ENCODE measurements around the gene CAMLG. TPM values are rescaled to one million over a fixed set of nuclear protein-coding genes. Genes with fewer than 3 reads are reported as not detected.

CAMLG gene
- polyA plus RNA-seq, 1 donor (not counting 4 experiments of a cell fraction or from before 2014, with no cell fraction given), result 19.9 TPM

GRCh38 chr5:134791580-134791979 is 53.2 kb downstream of the CAMLG start:
- peaks cover 14 to 17% of the 10 kb centered on the region in 2 experiments for H3K36me3 ChIP-seq (ENCODE audit: control insufficient read depth in 2 of 2, extremely low read depth in 1 of 2, insufficient read depth in 2 of 2, low read length in 2 of 2)
- no peak for FAIRE-seq
- dilution Hi-C loops (cut with MboI; ENCODE audit: extremely low pct_ligation_motif_present, low sequenced_read_pairs), result no loop called here

DNA sequence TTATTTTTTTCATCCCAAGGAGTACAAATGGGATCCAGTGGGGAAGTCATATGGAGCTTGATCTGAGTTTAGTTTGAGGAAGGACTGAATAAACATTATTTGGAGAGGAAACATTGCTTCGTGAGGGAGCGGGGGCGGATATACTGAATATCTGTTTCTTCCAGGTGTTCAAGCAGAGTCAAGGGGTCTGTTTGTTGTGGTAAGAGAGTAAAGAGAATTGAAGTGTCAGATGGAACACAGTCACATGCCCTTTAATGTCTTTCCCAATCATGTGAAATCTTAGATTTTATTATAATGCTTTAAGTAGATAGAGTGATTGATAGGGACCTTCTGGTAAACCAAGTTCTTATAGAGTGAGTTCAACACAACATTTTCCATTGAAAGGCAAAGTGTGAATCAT is 53.9 kb downstream of the CAMLG start:
- Histone ChIP-seq H3K4me3 (ENCODE audit: control insufficient read depth in 2 of 3, extremely low read depth in 1 of 3, insufficient read depth in 2 of 3, low read depth in 1 of 3, low read length in 3 of 3) (no peak overlapping the region), H3K9ac (ENCODE audit: control insufficient read depth, extremely low read depth, insufficient read depth, low read length) (no peak overlapping the region), H3K27me3 (ENCODE audit: control insufficient read depth, extremely low read depth, insufficient read depth, low read length) (no peaks in the 10 kb centered on the region), H3K79me2 (ENCODE audit: control insufficient read depth, insufficient read depth, low read length) (no peaks in the 10 kb centered on the region), H3K4me2 (ENCODE audit: control insufficient read depth, extremely low read depth, insufficient read depth, low read depth, low read length) (no peak overlapping the region), H3K27ac (ENCODE audit: control insufficient read depth, insufficient read depth, low read length) (no peak overlapping the region), H3K9me1 (ENCODE audit: control insufficient read depth, extremely low read depth, insufficient read depth, low read length) (no peaks in the 10 kb centered on the region), H2AFZ (ENCODE audit: control insufficient read depth, low read length) (no peak overlapping the region), H4K20me1 (ENCODE audit: control insufficient read depth, extremely low read depth, insufficient read depth, low read length) (no peaks in the 10 kb centered on the region), H3K36me3 (ENCODE audit: control insufficient read depth in 2 of 2, extremely low read depth in 1 of 2, insufficient read depth in 2 of 2, low read length in 2 of 2) (peaks cover 9 to 16% of the 10 kb centered on the region in 2 experiments), H3K9me3 (ENCODE audit: control insufficient read depth, low read depth, low read length) (no peaks in the 10 kb centered on the region), H3K4me1 (ENCODE audit: control insufficient read depth, extremely low read depth, insufficient read depth, low read length) (no peaks in the 10 kb centered on the region)
- TF ChIP-seq EZH2 (IDR thresholded peaks at IDR 0.05; ENCODE audit: low read length), result no peak
- TF ChIP-seq CTCF (optimal IDR thresholded peaks at IDR 0.05 in 1 of 3, IDR thresholded peaks at IDR 0.05 in 1 of 3, conservative IDR thresholded peaks at IDR 0.05 in 1 of 3; ENCODE audit: extremely low read depth in 1 of 3, insufficient read depth in 2 of 3, low read length in 3 of 3), result no peak
- FAIRE-seq, result no peak
- dilution Hi-C loops (cut with MboI; ENCODE audit: extremely low pct_ligation_motif_present, low sequenced_read_pairs), result no loop called here
- no peak for DNase-seq (ENCODE audit: low read depth, low spot score)

More at GRCh38 chr5:134791580-134791979, 53.2 kb downstream of the CAMLG start:
- Histone ChIP-seq H4K20me1 (ENCODE audit: control insufficient read depth, extremely low read depth, insufficient read depth, low read length) (no peaks in the 10 kb centered on the region), H3K4me1 (ENCODE audit: control insufficient read depth, extremely low read depth, insufficient read depth, low read length) (no peaks in the 10 kb centered on the region), H3K27ac (ENCODE audit: control insufficient read depth, insufficient read depth, low read length) (no peak overlapping the region), H3K9me3 (ENCODE audit: control insufficient read depth, low read depth, low read length) (no peaks in the 10 kb centered on the region), H3K4me3 (ENCODE audit: control insufficient read depth in 2 of 3, extremely low read depth in 1 of 3, insufficient read depth in 2 of 3, low read depth in 1 of 3, low read length in 3 of 3) (no peak overlapping the region), H2AFZ (ENCODE audit: control insufficient read depth, low read length) (no peak overlapping the region), H3K27me3 (ENCODE audit: control insufficient read depth, extremely low read depth, insufficient read depth, low read length) (no peaks in the 10 kb centered on the region), H3K79me2 (ENCODE audit: control insufficient read depth, insufficient read depth, low read length) (no peaks in the 10 kb centered on the region), H3K9me1 (ENCODE audit: control insufficient read depth, extremely low read depth, insufficient read depth, low read length) (no peaks in the 10 kb centered on the region), H3K9ac (ENCODE audit: control insufficient read depth, extremely low read depth, insufficient read depth, low read length) (no peak overlapping the region), H3K4me2 (ENCODE audit: control insufficient read depth, extremely low read depth, insufficient read depth, low read depth, low read length) (no peak overlapping the region)
- no peak for DNase-seq (ENCODE audit: low read depth, low spot score)
- TF ChIP-seq EZH2 (IDR thresholded peaks at IDR 0.05; ENCODE audit: low read length), result no peak
- no peak for TF ChIP-seq CTCF (optimal IDR thresholded peaks at IDR 0.05 in 1 of 3, IDR thresholded peaks at IDR 0.05 in 1 of 3, conservative IDR thresholded peaks at IDR 0.05 in 1 of 3; ENCODE audit: extremely low read depth in 1 of 3, insufficient read depth in 2 of 3, low read length in 3 of 3)
